Measurements from ENCODE around the gene RPUSD1. TPM values are rescaled to one million over a fixed set of nuclear protein-coding genes. Genes with fewer than 3 reads are reported as not detected.
"Not testable (repeated sequence)": the region's sequence is repeated elsewhere in the genome, so short reads cannot be mapped to it uniquely, and the experiment has no call there.

Gene RPUSD1
- total RNA-seq, 1 donor from 2014 or later = 26.8 TPM

DNA sequence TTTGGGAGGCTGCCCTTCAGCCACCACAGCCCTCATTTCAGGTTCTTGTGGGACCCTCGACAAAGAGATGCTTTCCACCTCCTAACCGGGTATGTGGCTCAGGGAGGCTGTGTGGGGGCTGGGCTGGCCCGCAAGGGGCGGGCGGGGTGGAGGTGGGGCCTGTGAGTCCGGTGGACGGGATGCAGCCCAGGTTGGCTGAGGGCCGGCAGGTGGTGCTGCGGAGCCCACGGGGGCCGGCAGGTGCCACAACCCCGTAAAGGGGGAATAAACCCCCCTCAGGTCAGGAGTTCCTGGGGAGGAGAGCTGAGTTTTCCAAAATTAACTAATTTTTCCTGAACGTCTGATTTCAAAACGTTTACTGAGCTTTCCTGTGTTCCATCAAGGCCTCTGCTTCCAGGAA is 42.4 kb downstream of the RPUSD1 start:
- Mint-ChIP-seq H3K9me3 (ENCODE audit: low read depth) (no peaks in the 10 kb centered on the region), H3K36me3 (ENCODE audit: insufficient read depth) (no peaks in the 10 kb centered on the region), H3K27ac (no peak overlapping the region), H3K4me1 (ENCODE audit: low read depth) (no peaks in the 10 kb centered on the region), H3K27me3 (peaks cover 5% of the 10 kb centered on the region), H3K4me3 (ENCODE audit: low read depth) (no peak overlapping the region)
- TF ChIP-seq, protein P1, sequence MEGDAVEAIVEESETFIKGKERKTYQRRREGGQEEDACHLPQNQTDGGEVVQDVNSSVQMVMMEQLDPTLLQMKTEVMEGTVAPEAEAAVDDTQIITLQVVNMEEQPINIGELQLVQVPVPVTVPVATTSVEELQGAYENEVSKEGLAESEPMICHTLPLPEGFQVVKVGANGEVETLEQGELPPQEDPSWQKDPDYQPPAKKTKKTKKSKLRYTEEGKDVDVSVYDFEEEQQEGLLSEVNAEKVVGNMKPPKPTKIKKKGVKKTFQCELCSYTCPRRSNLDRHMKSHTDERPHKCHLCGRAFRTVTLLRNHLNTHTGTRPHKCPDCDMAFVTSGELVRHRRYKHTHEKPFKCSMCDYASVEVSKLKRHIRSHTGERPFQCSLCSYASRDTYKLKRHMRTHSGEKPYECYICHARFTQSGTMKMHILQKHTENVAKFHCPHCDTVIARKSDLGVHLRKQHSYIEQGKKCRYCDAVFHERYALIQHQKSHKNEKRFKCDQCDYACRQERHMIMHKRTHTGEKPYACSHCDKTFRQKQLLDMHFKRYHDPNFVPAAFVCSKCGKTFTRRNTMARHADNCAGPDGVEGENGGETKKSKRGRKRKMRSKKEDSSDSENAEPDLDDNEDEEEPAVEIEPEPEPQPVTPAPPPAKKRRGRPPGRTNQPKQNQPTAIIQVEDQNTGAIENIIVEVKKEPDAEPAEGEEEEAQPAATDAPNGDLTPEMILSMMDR (IDR thresholded peaks at IDR 0.05; ENCODE audit: unreplicated experiment) = peak; percentile 77
- DNase-seq (ENCODE audit: low spot score, unreplicated experiment) = peak; percentile 53

DNA sequence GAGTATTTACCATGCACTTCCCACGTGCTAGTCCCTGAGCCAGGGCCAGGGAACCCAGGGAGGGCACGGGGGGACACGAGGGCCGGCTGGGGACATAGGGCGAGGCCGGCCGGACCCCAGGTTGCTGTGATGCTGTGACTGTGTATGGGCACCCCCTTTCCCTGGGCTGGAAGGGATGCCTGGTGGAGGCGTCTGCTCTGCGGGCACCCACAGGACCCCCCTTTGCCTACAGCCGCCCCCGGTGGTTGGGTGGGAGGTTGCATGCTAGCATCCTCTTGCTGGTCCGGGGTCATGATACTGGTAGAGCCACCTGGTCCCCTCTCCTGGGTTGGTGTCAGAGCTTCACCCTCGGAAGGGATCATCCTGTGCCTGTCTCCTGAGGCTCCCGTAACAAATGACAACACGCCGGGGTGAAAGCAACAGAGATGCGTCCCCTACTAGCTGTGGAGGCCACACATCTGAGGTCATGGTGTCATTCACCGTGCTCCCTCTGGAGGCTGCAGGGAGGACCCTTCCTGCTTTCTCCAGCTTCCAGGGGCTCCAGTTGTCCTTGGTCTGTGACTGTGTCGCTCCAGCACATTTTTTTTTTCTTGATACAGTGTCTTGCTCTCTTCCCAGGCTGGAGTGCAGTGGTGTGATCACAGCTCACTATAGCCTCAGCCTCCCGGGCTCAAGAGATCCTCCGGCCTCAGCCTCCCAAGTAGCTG is 44.2 kb downstream of the RPUSD1 start:
- H3K27me3 Mint-ChIP-seq = no peaks in the 10 kb centered on the region

DNA sequence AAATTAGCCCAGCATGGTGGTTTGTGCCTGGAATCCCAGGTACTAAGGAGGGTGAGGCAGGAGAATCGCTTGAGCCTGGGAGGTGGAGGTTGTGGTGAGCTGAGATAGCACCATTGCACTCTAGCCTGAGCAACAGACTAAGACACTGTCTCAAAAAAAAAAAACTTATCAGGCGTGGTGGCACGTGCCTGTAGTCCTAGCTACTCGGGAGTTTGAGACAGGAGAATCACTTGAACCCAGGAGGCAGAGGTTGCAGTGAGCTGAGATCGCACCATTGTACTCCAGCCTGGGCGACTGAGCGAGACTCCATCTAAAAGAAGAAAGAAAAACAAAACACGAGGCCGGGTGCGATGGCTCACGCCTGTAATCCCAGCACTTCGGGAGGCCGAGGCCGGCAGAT is 45.3 kb downstream of the RPUSD1 start:
- H3K27me3 Mint-ChIP-seq = not testable (repeated sequence)
- H3K27ac Mint-ChIP-seq = peak overlapping the region; percentile 33

More for the DNA sequence above, 44.2 kb downstream of the RPUSD1 start:
- no peaks in the 10 kb centered on the region for H3K36me3 Mint-ChIP-seq (ENCODE audit: insufficient read depth)
- TF ChIP-seq, protein P1 (IDR thresholded peaks at IDR 0.05; ENCODE audit: unreplicated experiment) = peak; percentile 33
- no peaks in the 10 kb centered on the region for H3K9me3 Mint-ChIP-seq (ENCODE audit: low read depth)
- H3K4me3 Mint-ChIP-seq (ENCODE audit: low read depth) = no peak overlapping the region
- H3K4me1 Mint-ChIP-seq (ENCODE audit: low read depth) = peaks cover 3% of the 10 kb centered on the region
- no peak for DNase-seq (ENCODE audit: low spot score, unreplicated experiment)
- no peak overlapping the region for H3K27ac Mint-ChIP-seq

DNA sequence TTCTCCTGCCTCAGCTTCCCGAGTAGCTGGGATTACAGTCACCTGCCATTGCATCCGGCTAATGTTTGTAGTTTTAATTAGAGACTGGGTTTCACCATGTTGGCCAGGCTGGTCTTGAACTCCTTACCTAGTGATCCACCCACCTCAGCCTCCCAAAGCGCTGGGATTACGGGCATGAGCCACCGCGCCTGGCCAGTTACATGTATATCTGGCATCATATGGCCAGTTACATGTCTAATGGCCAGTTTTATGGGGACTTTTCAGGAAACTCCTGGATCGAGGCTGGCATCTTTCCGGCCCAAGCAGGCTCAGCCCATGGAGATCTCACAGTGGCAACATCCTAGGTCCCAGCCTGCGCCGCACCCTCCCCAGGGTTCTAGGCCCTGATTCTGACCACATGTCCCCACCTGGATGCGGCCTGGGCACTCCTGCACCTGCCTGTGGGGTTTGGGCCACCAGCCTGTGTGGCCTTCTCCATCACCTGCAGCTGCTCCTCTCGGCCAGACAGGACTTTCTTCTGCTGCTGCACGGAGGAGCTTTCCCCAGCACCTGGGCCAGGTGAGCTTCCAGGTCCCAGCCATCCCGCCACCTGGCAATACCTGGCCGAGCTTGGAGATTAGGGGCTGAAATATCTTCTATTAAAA is 46.1 kb downstream of the RPUSD1 start:
- Mint-ChIP-seq H3K27me3 (no peaks in the 10 kb centered on the region), H3K4me3 (ENCODE audit: low read depth) (peak overlapping the region; percentile 80), H3K36me3 (ENCODE audit: insufficient read depth) (peaks cover 2% of the 10 kb centered on the region), H3K4me1 (ENCODE audit: low read depth) (peaks cover 3% of the 10 kb centered on the region), H3K9me3 (ENCODE audit: low read depth) (no peaks in the 10 kb centered on the region), H3K27ac (no peak overlapping the region)
- TF ChIP-seq, protein P1 (IDR thresholded peaks at IDR 0.05; ENCODE audit: unreplicated experiment) = no peak
- DNase-seq (ENCODE audit: low spot score, unreplicated experiment) = no peak

More for the DNA sequence above, 45.3 kb downstream of the RPUSD1 start:
- H3K9me3 Mint-ChIP-seq (ENCODE audit: low read depth); H3K36me3 Mint-ChIP-seq (ENCODE audit: insufficient read depth); H3K4me1 Mint-ChIP-seq (ENCODE audit: low read depth); H3K4me3 Mint-ChIP-seq (ENCODE audit: low read depth); DNase-seq (ENCODE audit: low spot score, unreplicated experiment): not testable (repeated sequence)

DNA sequence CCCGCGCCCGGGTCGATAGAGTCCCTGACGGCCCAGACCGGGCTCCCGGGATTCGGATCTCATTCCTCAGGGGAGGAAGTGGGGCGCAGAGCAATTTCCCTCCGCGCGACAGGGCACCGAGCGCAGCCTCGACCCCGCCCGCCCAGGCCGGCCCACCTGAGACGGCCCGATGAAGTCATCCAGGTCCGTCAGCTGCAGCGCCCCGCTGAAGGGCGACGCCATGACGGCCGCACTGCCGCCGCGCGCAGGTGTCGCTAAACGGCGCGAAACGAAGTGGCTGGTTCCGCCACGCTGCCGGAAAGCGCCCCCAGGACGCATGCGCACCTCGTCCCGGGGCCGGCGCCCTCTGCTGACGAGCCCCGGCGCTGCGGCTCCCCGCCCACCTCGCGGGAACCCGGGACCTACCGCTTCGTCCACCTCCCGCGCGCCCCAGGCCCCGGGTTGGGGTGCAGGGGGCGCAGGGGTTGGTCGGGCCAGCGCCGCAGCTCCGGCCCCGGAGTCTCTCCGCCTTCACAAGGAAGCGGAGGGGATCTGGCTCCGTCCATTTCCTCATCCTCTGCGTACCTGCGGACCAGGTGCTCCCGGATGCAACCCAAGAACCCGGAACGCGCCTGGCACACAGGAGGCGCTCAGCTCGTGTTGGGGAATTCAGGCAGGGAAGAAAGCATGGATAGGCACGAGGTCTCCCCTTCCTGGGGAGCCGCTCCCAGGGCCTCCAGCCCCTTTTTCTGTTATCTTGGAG is 47.2 kb downstream of the RPUSD1 start, which contains the start of gene CIAO3:
TSS of gene CIAO3 (minus strand) at position 234 of the 742 bp plus-strand sequence. CDS start at position 222, 12 bp downstream.
- peaks cover 3% of the 10 kb centered on the region for H3K4me1 Mint-ChIP-seq (ENCODE audit: low read depth)
- TF ChIP-seq, protein P1 (IDR thresholded peaks at IDR 0.05; ENCODE audit: unreplicated experiment) = peak; percentile 90
- peak within 1 kb of the TSS; percentile 80 for H3K4me3 Mint-ChIP-seq (ENCODE audit: low read depth)
- no peaks in the 10 kb centered on the region for H3K9me3 Mint-ChIP-seq (ENCODE audit: low read depth)
- H3K27ac Mint-ChIP-seq = peak within 1 kb of the TSS; percentile 93
- peak; percentile 93 for DNase-seq (ENCODE audit: low spot score, unreplicated experiment)
- H3K27me3 Mint-ChIP-seq = no peaks in the 10 kb centered on the region
- peaks cover 4% of the 10 kb centered on the region for H3K36me3 Mint-ChIP-seq (ENCODE audit: insufficient read depth)

Data from progenitor cell of endocrine pancreas (in vitro differentiated cells).